ENCODE data around the gene WDR31.

Gene WDR31

GRCh38 chr9:113274474-113275156, 65.5 kb downstream of the WDR31 start:
- peak; percentile 71 to 73 for DNase-seq (ENCODE audit: low read depth in 2 of 2)
- H3K4me3 ChIP-seq (replicated peaks in 1 of 2; ENCODE audit: low read depth in 2 of 2, low read length in 2 of 2), result peak overlapping the region; percentile 95 to 97
- TF ChIP-seq CTCF (IDR thresholded peaks at IDR 0.05; ENCODE audit: low read depth, low read length), result peak; percentile 59

- no peak for DNase-seq (ENCODE audit: low read depth in 2 of 2)
- no peak for TF ChIP-seq CTCF (IDR thresholded peaks at IDR 0.05; ENCODE audit: low read depth, low read length)
- H3K4me3 ChIP-seq (replicated peaks in 1 of 2; ENCODE audit: low read depth in 2 of 2, low read length in 2 of 2), result no peak overlapping the region
Observed at GRCh38 chr9:113269871-113270270, 70.2 kb downstream of the WDR31 start.

GRCh38 chr9:113269355-113269754, 70.7 kb downstream of the WDR31 start:
- no peak for DNase-seq (ENCODE audit: low read depth in 2 of 2)
- no peak overlapping the region for H3K4me3 ChIP-seq (replicated peaks in 1 of 2; ENCODE audit: low read depth in 2 of 2, low read length in 2 of 2)
- no peak for TF ChIP-seq CTCF (IDR thresholded peaks at IDR 0.05; ENCODE audit: low read depth, low read length)

- DNase-seq (ENCODE audit: low read depth in 2 of 2), result no peak
- no peak for TF ChIP-seq CTCF (IDR thresholded peaks at IDR 0.05; ENCODE audit: low read depth, low read length)
- no peak overlapping the region for H3K4me3 ChIP-seq (replicated peaks in 1 of 2; ENCODE audit: low read depth in 2 of 2, low read length in 2 of 2)
Observed at GRCh38 chr9:113267911-113268566, 72.0 kb downstream of the WDR31 start.

DNA sequence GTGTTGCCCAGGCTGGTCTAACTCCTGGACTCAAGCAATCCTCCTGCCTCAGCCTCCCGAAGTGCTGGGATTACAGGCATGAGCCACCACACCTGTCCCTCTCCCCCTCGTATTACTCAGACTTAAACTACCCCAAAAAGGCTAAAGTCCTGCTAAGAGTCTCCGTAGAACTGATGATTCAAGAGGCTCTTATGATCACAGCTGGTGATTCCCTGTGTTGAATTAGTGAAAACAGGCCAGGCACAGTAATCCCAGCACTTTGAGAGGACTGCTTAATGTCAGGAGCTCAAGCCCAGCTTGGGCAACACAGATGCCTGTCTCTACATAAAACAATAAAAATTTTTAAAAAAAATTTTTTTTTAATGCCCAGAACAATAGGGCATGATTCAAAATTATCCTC, 73.9 kb downstream of the WDR31 start:
- no peak for TF ChIP-seq CTCF (IDR thresholded peaks at IDR 0.05; ENCODE audit: low read depth, low read length)
- DNase-seq (ENCODE audit: low read depth in 2 of 2), result no peak
- H3K4me3 ChIP-seq (replicated peaks in 1 of 2; ENCODE audit: low read depth in 2 of 2, low read length in 2 of 2), result no peak overlapping the region
